B cell (primary cell): ENCODE data around the gene CLEC4D.

Experiments used
- EZH2 ChIP-seq: IDR thresholded peaks from 2 replicates; pipeline ENCODE4 v1.6.1; 2012; ENCODE audit warnings: borderline replicate concordance, low read depth, mild to moderate bottlenecking, moderate library complexity, low read length; ENCODE audit not compliant: insufficient read depth, poor library complexity, severe bottlenecking
- TF ChIP-seq, protein P1 (sequence below): fragments of 200-600 bp; IDR thresholded peaks from one replicate; pipeline ENCODE4 v1.8.0; 2022; ENCODE audit warnings: antibody characterized with exemption, mild to moderate bottlenecking

DNA sequence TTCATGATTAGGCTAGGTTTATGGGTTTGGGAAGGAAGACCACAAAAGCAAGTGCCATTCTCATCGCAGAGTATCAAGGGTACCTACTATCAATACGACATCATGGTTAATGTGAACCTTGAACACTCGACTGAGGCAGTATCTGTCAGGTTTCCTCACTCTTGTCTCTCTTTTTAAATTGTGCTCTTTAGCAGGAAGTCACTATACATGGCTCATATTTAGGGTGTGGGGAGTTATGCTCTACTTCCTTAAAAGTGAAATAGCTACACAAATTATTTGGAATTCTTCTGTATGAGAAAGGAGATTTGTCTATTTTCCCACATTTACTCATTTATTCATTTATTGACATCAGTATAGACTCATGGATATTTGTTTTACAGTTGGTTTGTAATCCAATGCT is 33.3 kb downstream of the CLEC4D start:
- no peak for TF ChIP-seq EZH2
- TF ChIP-seq, protein P1, sequence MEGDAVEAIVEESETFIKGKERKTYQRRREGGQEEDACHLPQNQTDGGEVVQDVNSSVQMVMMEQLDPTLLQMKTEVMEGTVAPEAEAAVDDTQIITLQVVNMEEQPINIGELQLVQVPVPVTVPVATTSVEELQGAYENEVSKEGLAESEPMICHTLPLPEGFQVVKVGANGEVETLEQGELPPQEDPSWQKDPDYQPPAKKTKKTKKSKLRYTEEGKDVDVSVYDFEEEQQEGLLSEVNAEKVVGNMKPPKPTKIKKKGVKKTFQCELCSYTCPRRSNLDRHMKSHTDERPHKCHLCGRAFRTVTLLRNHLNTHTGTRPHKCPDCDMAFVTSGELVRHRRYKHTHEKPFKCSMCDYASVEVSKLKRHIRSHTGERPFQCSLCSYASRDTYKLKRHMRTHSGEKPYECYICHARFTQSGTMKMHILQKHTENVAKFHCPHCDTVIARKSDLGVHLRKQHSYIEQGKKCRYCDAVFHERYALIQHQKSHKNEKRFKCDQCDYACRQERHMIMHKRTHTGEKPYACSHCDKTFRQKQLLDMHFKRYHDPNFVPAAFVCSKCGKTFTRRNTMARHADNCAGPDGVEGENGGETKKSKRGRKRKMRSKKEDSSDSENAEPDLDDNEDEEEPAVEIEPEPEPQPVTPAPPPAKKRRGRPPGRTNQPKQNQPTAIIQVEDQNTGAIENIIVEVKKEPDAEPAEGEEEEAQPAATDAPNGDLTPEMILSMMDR: no peak
